Right cardiac atrium (tissue), 5 donors: ENCODE data around the gene SOX12. TPM values are rescaled to one million over a fixed set of nuclear protein-coding genes. Genes with fewer than 3 reads are reported as not detected.
"Not testable (repeated sequence)": the region's sequence is repeated elsewhere in the genome, so short reads cannot be mapped to it uniquely, and the experiment has no call there.

Experiments
- ATAC-seq, 2 donors: fragments of 200-7000 bp; cut with Tn5 transposase; one replicate each; pipeline versions ENCODE4 v1.8.0 to v1.9.1; 2020; ENCODE audit warnings: moderate library complexity in 2 of 2, mild to moderate bottlenecking in 1 of 2
- DNase-seq, 3 donors: peaks; one replicate each; pipeline ENCODE4 v3.0.0-alpha.2; 2020
- H3K27ac ChIP-seq: one replicate; pipeline ENCODE4 v1.5.1; 2013; ENCODE audit warnings: mild to moderate bottlenecking, low read length, control low read depth, moderate library complexity
- H3K27me3 ChIP-seq: one replicate; pipeline ENCODE4 v1.6.1; 2013; ENCODE audit not compliant: control insufficient read depth, insufficient read depth
- H3K4me1 ChIP-seq: one replicate; pipeline ENCODE4 v1.6.1; 2013; ENCODE audit warnings: low read length; ENCODE audit not compliant: control insufficient read depth, insufficient read depth
- H3K4me3 ChIP-seq: one replicate; pipeline ENCODE4 v1.5.1; 2013; ENCODE audit warnings: low read length, control low read depth
- H3K9me3 ChIP-seq: one replicate; pipeline ENCODE4 v1.6.1; 2013; ENCODE audit warnings: low read length; ENCODE audit not compliant: control insufficient read depth
- WGBS: extraction: QIAGEN DNeasy Blood & Tissue Kit; methylation state at CpG from one replicate; pipeline ENCODE4 v1.1.7; 2013; 5-methylcytosine and 5-hydroxymethylcytosine counted together
- intact Hi-C, 4 donors: fragments of 100-400 bp; cut with DNase I; formaldehyde crosslinking; loops; one replicate each; pipeline versions ENCODE4 v1.11.0 to v1.14.0; 2022 to 2023
- polyA plus RNA-seq: library from polyadenylated mRNA; stranded (reverse); fragments of 200-250 nt; gene quantifications from one replicate; pipeline ENCODE4 v1.2.3, GENCODE V29; 2013
- total RNA-seq, 4 donors: library from RNA; stranded (reverse); fragmentation: NEBNext Ultra II Directional; extraction: Animal tissue kit (Norgen Biotek cat#: 25700); gene quantifications; one replicate each; pipeline ENCODE4 v1.2.1, GENCODE V29; 2021
- donor health status: healthy with polysubstance abuse.
- donor health status: DM: no; HTN: yes; CAD: no.
- donor health status: DM: no; HTN: no; CAD: no.
- donor health status: DM: no; HTN: yes; CAD: no; lungs with severe emphysema.
- donor health status: DM: yes; HTN: yes; CAD: no.

SOX12 gene
- total and polyA plus RNA-seq, 5 donors: 5.1 to 13.7 (median 11.8) TPM

GRCh38 chr20:366719-367485 is 41.5 kb downstream of the SOX12 start:
- intact Hi-C loops: no loop called here
- WGBS: 85% methylated on average over 13 of the region's 13 CpGs
- no peak for ATAC-seq
- no peak for DNase-seq
- H3K4me1 ChIP-seq: peaks cover 3% of the 10 kb centered on the region
- no peaks in the 10 kb centered on the region for H3K27me3 ChIP-seq
- H3K27ac ChIP-seq: no peak overlapping the region
- H3K4me3 ChIP-seq: no peak overlapping the region
- H3K9me3 ChIP-seq: no peaks in the 10 kb centered on the region

GRCh38 chr20:367486-367887 is 42.1 kb downstream of the SOX12 start:
- 83% methylated on average over 8 of the region's 8 CpGs for WGBS
- Histone ChIP-seq H3K9me3 (no peaks in the 10 kb centered on the region), H3K27me3 (no peaks in the 10 kb centered on the region), H3K27ac (no peak overlapping the region), H3K4me1 (peaks cover 6% of the 10 kb centered on the region), H3K4me3 (no peak overlapping the region)
- intact Hi-C loops: no loop called here
- DNase-seq (no peak), ATAC-seq (no peak)

- WGBS: 97% methylated on average over 4 of the region's 4 CpGs
- H3K27ac ChIP-seq: no peak overlapping the region
- H3K27me3 ChIP-seq: no peaks in the 10 kb centered on the region
- no peaks in the 10 kb centered on the region for H3K9me3 ChIP-seq
- H3K4me3 ChIP-seq: no peak overlapping the region
- intact Hi-C loops: no loop called here
- DNase-seq (no peak), ATAC-seq (no peak)
- peaks cover 6% of the 10 kb centered on the region for H3K4me1 ChIP-seq
These were observed 43.6 kb downstream of the SOX12 start for GRCh38 chr20:368915-369314.

DNA sequence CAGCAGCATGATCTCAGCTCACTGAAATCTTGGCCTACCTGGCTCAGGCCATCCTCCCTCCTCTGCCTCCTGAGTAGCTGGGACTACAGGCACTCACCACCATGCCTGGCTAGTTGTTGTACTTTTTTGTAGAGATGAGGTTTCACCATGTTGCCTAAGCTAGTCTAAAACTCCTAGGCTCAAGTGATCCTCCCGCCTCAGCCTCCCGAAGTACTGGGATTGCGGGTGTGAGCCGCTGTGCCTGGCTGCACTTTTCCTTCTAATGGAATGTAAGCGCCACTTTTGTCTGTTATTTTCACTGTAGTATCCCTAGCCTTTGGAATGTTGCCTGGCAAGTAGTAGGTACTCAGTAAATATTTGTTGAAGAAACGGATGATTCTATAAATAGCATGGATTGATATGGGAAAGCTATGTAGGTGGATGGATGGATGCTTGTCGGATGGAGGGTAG is 44.8 kb downstream of the SOX12 start:
- ATAC-seq: no peak
- DNase-seq: peak in 1 of 3 donors; percentile 14
- Histone ChIP-seq H3K4me1 (peaks cover 6% of the 10 kb centered on the region), H3K4me3 (no peak overlapping the region), H3K9me3 (no peaks in the 10 kb centered on the region), H3K27me3 (no peaks in the 10 kb centered on the region), H3K27ac (no peak overlapping the region)
- WGBS: 87% methylated on average over 7 of the region's 7 CpGs
- intact Hi-C loops: no loop called here

DNA sequence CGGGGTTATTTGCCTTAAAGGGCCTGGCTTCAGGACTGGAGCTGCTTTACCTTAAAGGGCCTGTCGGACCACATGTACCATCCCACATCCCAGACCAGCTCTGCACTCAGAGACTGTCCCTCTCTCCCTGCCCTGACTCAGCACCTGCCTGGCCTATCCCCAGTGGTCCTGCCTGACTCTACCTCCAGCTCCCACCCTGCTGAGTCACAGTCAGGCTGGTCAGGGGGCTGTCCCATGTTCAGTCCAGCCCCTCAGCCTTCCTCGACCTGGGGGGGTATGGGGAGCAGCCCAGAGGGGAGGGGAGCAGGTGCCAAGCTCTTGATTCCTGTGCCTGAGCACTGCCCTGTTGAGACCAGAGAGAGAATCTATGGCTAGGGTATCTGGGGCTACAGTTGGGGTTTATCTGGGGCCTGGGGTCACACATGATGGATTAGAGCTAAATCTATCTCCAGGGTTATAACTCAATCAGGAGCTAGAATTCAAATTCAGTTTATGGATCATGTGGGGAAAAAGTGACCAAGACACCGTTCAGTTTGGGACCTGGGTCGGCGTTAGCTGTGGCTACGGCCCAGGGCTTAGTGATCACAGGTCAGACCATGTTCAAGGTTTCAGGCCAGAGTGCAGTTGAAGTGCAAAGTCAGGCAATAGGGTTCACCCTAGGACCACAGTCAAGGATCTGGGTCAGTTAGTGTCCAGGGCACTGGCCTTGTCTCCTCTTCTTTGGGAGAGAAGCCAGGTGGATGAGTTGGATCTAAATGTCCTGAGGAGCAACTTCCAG is 45.8 kb downstream of the SOX12 start:
- Histone ChIP-seq H3K4me3 (no peak overlapping the region), H3K9me3 (no peaks in the 10 kb centered on the region), H3K4me1 (peaks cover 6% of the 10 kb centered on the region), H3K27ac (peak overlapping the region; percentile 9), H3K27me3 (no peaks in the 10 kb centered on the region)
- WGBS: 80% methylated on average over 7 of the region's 7 CpGs
- DNase-seq: peak in 1 of 3 donors; percentile 9
- no peak for ATAC-seq
- intact Hi-C loops: no loop called here

- Histone ChIP-seq H3K9me3 (no peaks in the 10 kb centered on the region), H3K4me3 (no peak overlapping the region), H3K4me1 (peaks cover 6% of the 10 kb centered on the region), H3K27ac (peak overlapping the region; percentile 63), H3K27me3 (no peaks in the 10 kb centered on the region)
- 55% methylated on average over 10 of the region's 10 CpGs for WGBS
- peak; percentile 74 to 91 for ATAC-seq
- intact Hi-C loops: no loop called here
- DNase-seq: peak; percentile 71 to 90 (median 86)
These were observed 46.6 kb downstream of the SOX12 start for GRCh38 chr20:371755-372542.

- intact Hi-C loops, H3K4me1 ChIP-seq, H3K4me3 ChIP-seq, H3K27me3 ChIP-seq, H3K9me3 ChIP-seq, H3K27ac ChIP-seq, ATAC-seq: not testable (repeated sequence)
- DNase-seq: peak in 1 of 3 donors; percentile 2
- 87% methylated on average over 11 of the region's 11 CpGs for WGBS
These were observed 47.3 kb downstream of the SOX12 start for GRCh38 chr20:372543-373082.

GRCh38 chr20:373171-373890 is 48.0 kb downstream of the SOX12 start:
- DNase-seq (peak; percentile 53 to 63 (median 56)), ATAC-seq (peak in 1 of 2 donors; percentile 67)
- Histone ChIP-seq H3K9me3 (no peaks in the 10 kb centered on the region), H3K4me3 (no peak overlapping the region), H3K27me3 (no peaks in the 10 kb centered on the region), H3K4me1 (peaks cover 6% of the 10 kb centered on the region), H3K27ac (no peak overlapping the region)
- intact Hi-C loops: no loop called here
- WGBS: 50% methylated on average over 9 of the region's 9 CpGs

DNA sequence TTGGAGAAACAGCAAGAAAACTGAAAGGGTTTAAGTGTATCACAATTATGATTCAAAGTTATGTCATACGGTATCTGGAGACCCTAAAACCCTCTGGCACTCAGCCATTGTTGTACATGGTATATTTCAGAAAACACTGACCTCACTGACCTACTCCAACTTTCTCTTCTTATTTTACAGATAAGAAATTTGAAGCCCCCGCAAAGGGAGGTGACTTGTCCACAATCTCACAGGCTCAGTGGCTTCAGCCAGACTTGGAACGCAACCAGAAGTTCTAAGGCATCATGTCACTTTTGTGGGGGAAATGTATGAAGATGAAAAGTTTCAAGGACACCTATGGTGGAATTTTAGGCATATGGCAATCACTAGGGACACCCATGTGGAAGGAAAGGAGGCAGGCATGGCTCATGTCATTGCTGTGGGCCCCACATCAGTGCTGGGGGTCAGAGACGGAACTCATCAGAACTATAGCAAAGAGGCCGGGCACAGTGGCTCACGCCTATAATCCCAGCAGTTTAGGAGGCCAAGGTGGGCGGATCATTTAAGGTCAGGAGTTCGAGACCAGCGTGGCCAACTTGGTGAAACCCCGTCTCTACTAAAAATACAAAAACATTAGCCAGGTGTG is 50.0 kb downstream of the SOX12 start:
- DNase-seq (no peak), ATAC-seq (no peak)
- H3K9me3 ChIP-seq: no peaks in the 10 kb centered on the region
- H3K4me3 ChIP-seq: no peak overlapping the region
- H3K27me3 ChIP-seq: no peaks in the 10 kb centered on the region
- WGBS: 81% methylated on average over 10 of the region's 10 CpGs
- H3K27ac ChIP-seq: no peak overlapping the region
- peaks cover 6% of the 10 kb centered on the region for H3K4me1 ChIP-seq
- intact Hi-C loops: no loop called here

- ATAC-seq: no peak
- WGBS: 22% methylated on average over 2 of the region's 2 CpGs
- no peak overlapping the region for H3K27ac ChIP-seq
- H3K4me1 ChIP-seq: peaks cover 6% of the 10 kb centered on the region
- intact Hi-C loops: no loop called here
- no peak for DNase-seq
- no peak overlapping the region for H3K4me3 ChIP-seq
- H3K9me3 ChIP-seq: no peaks in the 10 kb centered on the region
- H3K27me3 ChIP-seq: no peaks in the 10 kb centered on the region
These were observed 50.7 kb downstream of the SOX12 start for GRCh38 chr20:376089-376488.
